Vagina (tissue), 2 donors: ENCODE results near the gene GPRIN2. TPM values are rescaled to one million over a fixed set of nuclear protein-coding genes. Genes with fewer than 3 reads are reported as not detected.
"Not testable (repeated sequence)": the region's sequence is repeated elsewhere in the genome, so short reads cannot be mapped to it uniquely, and the experiment has no call there.

ENCODE experiments used
- DNase-seq, 2 donors: peaks; one replicate each; pipeline ENCODE4 v3.0.0-alpha.2; 2017; ENCODE audit errors: extremely low spot score in 2 of 2
- H3K27ac ChIP-seq: fragments of 200-600 bp; sonication (generic); one replicate; pipeline ENCODE4 v1.5.1; 2019
- H3K27me3 ChIP-seq: fragments of 200-600 bp; sonication (generic); one replicate; pipeline ENCODE4 v1.5.1; 2019
- H3K36me3 ChIP-seq, 2 donors: fragments of 200-600 bp; sonication (generic); one replicate each; pipeline ENCODE4 v1.5.1; 2017 to 2019
- H3K4me1 ChIP-seq: fragments of 200-600 bp; sonication (generic); one replicate; pipeline ENCODE4 v1.5.1; 2019
- H3K4me3 ChIP-seq, 2 donors: fragments of 200-600 bp; sonication (generic); 1 replicate in 1 of 2; 2 replicates in 1 of 2; pipeline ENCODE4 v1.5.1; 2016 to 2019
- H3K9me3 ChIP-seq: fragments of 200-600 bp; sonication (generic); one replicate; pipeline ENCODE4 v1.5.1; 2019
- CTCF ChIP-seq, 3 experiments: fragments of 450-650 bp in 2 of 3; fragments of 200-600 bp in 1 of 3; sonication (generic) in 1 of 3; IDR thresholded peaks; one replicate each; pipeline ENCODE4 v1.5.1; 2017 to 2019; ENCODE audit warnings: antibody characterized with exemption in 3 of 3, mild to moderate bottlenecking in 2 of 3, moderate library complexity in 2 of 3
- POLR2A ChIP-seq, 2 donors: fragments of 450-650 bp; IDR thresholded peaks; one replicate each; pipeline ENCODE4 v1.6.1; 2017; ENCODE audit warnings: antibody characterized with exemption in 2 of 2, mild to moderate bottlenecking in 2 of 2, moderate library complexity in 2 of 2
- POLR2AphosphoS5 ChIP-seq, 2 donors: sonication (generic); formaldehyde crosslinking; IDR thresholded peaks; one replicate each; pipeline ENCODE4 v1.9.0; 2017; ENCODE audit warnings: antibody characterized with exemption in 2 of 2, mild to moderate bottlenecking in 2 of 2, low read depth in 1 of 2; ENCODE audit not compliant: insufficient read depth in 1 of 2
- intact Hi-C: fragments of 100-400 bp; cut with DNase I; formaldehyde crosslinking; loops from one replicate; pipeline ENCODE4 v1.15.1; 2023
- total RNA-seq: library from RNA; depleted of rRNA; stranded (reverse); fragments of >200 nt; gene quantifications from one replicate; pipeline ENCODE4 v1.2.3, GENCODE V29; 2016

The GPRIN2 gene
- total RNA-seq, 1 donor from 2014 or later = 5.6 TPM

GRCh38 chr10:46537309-46537708 lies 19.1 kb downstream of the GPRIN2 start:
- peaks cover 13% of the 10 kb centered on the region for H3K4me1 ChIP-seq
- H3K9me3 ChIP-seq = no peaks in the 10 kb centered on the region
- no peak overlapping the region for H3K4me3 ChIP-seq
- H3K36me3 ChIP-seq = no peaks in the 10 kb centered on the region
- peaks cover 4% of the 10 kb centered on the region for H3K27me3 ChIP-seq
- TF ChIP-seq POLR2A (IDR thresholded peaks at IDR 0.05) (no peak), POLR2AphosphoS5 (IDR thresholded peaks at IDR 0.05; ENCODE audit: insufficient read depth in 1 of 2, low read depth in 1 of 2) (no peak), CTCF (IDR thresholded peaks at IDR 0.05) (no peak)
- intact Hi-C loops = no loop called here
- no peak overlapping the region for H3K27ac ChIP-seq
- no peak for DNase-seq

DNA sequence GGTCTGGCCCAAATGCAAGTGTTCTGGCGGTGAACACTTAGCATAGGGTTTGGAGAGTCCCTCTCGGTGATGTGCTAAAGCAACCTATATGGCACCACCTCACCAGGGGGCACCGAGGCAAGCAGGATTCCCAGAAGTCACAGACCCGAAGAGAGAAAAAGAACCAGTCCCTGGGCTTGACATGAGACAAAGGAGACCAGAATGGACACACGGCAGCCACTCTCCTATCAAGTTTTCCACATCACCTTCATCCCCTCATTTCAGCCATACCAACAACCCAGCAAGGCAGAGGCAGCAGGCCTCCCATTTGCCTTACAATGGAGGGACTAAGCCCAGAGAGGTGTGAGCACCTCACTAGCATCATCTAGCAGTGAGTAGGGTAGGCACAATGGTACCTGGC lies 19.7 kb downstream of the GPRIN2 start:
- TF ChIP-seq CTCF (IDR thresholded peaks at IDR 0.05) (no peak), POLR2AphosphoS5 (IDR thresholded peaks at IDR 0.05; ENCODE audit: insufficient read depth in 1 of 2, low read depth in 1 of 2) (no peak), POLR2A (IDR thresholded peaks at IDR 0.05) (no peak)

DNA sequence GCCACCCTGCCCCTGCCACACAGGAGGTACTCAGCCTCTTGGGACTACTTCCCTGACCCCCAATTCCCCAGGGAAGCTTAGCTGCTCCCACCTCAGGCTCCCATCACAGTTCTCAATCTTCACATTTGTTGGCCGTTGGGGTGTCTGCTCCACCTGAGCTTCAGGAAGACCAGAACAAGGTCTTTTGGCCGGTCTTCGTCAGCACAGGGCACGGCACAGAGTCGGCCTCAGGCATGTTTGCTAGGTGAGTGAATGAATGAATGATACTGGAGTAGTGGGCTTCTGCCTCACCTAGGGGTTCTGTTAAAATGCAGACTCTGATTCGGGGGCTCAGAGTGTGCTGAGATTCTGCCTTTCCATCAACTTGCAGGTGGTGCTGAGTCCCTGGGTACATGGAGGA lies 20.3 kb downstream of the GPRIN2 start:
- H3K27me3 ChIP-seq = peaks cover 2% of the 10 kb centered on the region
- H3K4me3 ChIP-seq = no peak overlapping the region
- H3K9me3 ChIP-seq = no peaks in the 10 kb centered on the region
- intact Hi-C loops = no loop called here
- TF ChIP-seq POLR2A (IDR thresholded peaks at IDR 0.05) (no peak), POLR2AphosphoS5 (IDR thresholded peaks at IDR 0.05; ENCODE audit: insufficient read depth in 1 of 2, low read depth in 1 of 2) (no peak), CTCF (IDR thresholded peaks at IDR 0.05) (no peak)
- no peak overlapping the region for H3K27ac ChIP-seq
- DNase-seq = no peak
- no peaks in the 10 kb centered on the region for H3K36me3 ChIP-seq
- H3K4me1 ChIP-seq = peaks cover 8% of the 10 kb centered on the region

More for the DNA sequence above, 19.7 kb downstream of the GPRIN2 start:
- no peak for DNase-seq
- no peaks in the 10 kb centered on the region for H3K36me3 ChIP-seq
- H3K27me3 ChIP-seq = peaks cover 4% of the 10 kb centered on the region
- no peaks in the 10 kb centered on the region for H3K9me3 ChIP-seq
- H3K4me3 ChIP-seq = no peak overlapping the region
- H3K4me1 ChIP-seq = peaks cover 13% of the 10 kb centered on the region
- no peak overlapping the region for H3K27ac ChIP-seq
- intact Hi-C loops = no loop called here

GRCh38 chr10:46534828-46535524 lies 21.5 kb downstream of the GPRIN2 start:
- H3K4me1 ChIP-seq = no peaks in the 10 kb centered on the region
- H3K4me3 ChIP-seq = no peak overlapping the region
- no peaks in the 10 kb centered on the region for H3K9me3 ChIP-seq
- intact Hi-C loops = no loop called here
- DNase-seq = no peak
- no peak overlapping the region for H3K27ac ChIP-seq
- no peak for TF ChIP-seq POLR2AphosphoS5 (IDR thresholded peaks at IDR 0.05; ENCODE audit: insufficient read depth in 1 of 2, low read depth in 1 of 2)
- no peak for TF ChIP-seq POLR2A (IDR thresholded peaks at IDR 0.05)
- TF ChIP-seq CTCF (IDR thresholded peaks at IDR 0.05) = no peak
- no peaks in the 10 kb centered on the region for H3K36me3 ChIP-seq
- no peaks in the 10 kb centered on the region for H3K27me3 ChIP-seq

- H3K27me3 ChIP-seq, intact Hi-C loops, H3K27ac ChIP-seq, H3K9me3 ChIP-seq, H3K36me3 ChIP-seq, H3K4me1 ChIP-seq, H3K4me3 ChIP-seq, DNase-seq: not testable (repeated sequence)
Observed at GRCh38 chr10:46532256-46532655, 24.2 kb downstream of the GPRIN2 start.
